Endodermal cell (in vitro differentiated cells): ENCODE results near the gene RPS6KA2. TPM values are rescaled to one million over a fixed set of nuclear protein-coding genes. Genes with fewer than 3 reads are reported as not detected.

ENCODE experiments used
- DNase-seq: peaks from one replicate; pipeline ENCODE4 v3.0.0-alpha.2; 2017
- H3K27ac ChIP-seq: 2 replicates; pipeline ENCODE4 v1.5.1; 2013; ENCODE audit warnings: mild to moderate bottlenecking, low read depth, low read length, moderate library complexity
- H3K27me3 ChIP-seq: 2 replicates; pipeline ENCODE4 v1.6.1; 2013; ENCODE audit warnings: mild to moderate bottlenecking, low read length, moderate library complexity; ENCODE audit not compliant: insufficient read depth, control insufficient read depth, poor library complexity, severe bottlenecking
- H3K36me3 ChIP-seq: 2 replicates; pipeline ENCODE4 v1.7.0; 2013; ENCODE audit warnings: mild to moderate bottlenecking, low read length, moderate library complexity; ENCODE audit not compliant: control insufficient read depth, insufficient read depth
- H3K4me1 ChIP-seq: one replicate; pipeline ENCODE4 v1.7.0; 2013; ENCODE audit warnings: low read length; ENCODE audit not compliant: control insufficient read depth, insufficient read depth
- H3K4me3 ChIP-seq: 2 replicates; pipeline ENCODE4 v1.5.1; 2013; ENCODE audit warnings: mild to moderate bottlenecking, low read length, moderate library complexity
- H3K9ac ChIP-seq: 2 replicates; pipeline ENCODE4 v1.6.1; 2013; ENCODE audit warnings: mild to moderate bottlenecking, low read length, moderate library complexity; ENCODE audit not compliant: poor library complexity, severe bottlenecking; ENCODE audit errors: extremely low read depth
- H3K9me3 ChIP-seq: 2 replicates; pipeline ENCODE4 v1.6.1; 2013; ENCODE audit warnings: mild to moderate bottlenecking, low read length, moderate library complexity; ENCODE audit not compliant: control insufficient read depth
- H3K27ac Mint-ChIP-seq: 2 replicates; pipeline ENCODE4 v1.8.0; 2020; ENCODE audit warnings: mixed read lengths
- H3K27me3 Mint-ChIP-seq: 2 replicates; pipeline ENCODE4 v1.8.0; 2021; ENCODE audit warnings: mild to moderate bottlenecking, mixed read lengths; ENCODE audit not compliant: insufficient read depth
- H3K36me3 Mint-ChIP-seq: 2 replicates; pipeline ENCODE4 v1.8.0; 2020; ENCODE audit warnings: low read depth, mixed read lengths
- H3K4me1 Mint-ChIP-seq: 2 replicates; pipeline ENCODE4 v1.8.0; 2020; ENCODE audit warnings: mixed read lengths
- H3K4me3 Mint-ChIP-seq: 2 replicates; pipeline ENCODE4 v1.8.0; 2020; ENCODE audit warnings: mild to moderate bottlenecking, moderate library complexity, mixed read lengths
- H3K9me3 Mint-ChIP-seq: 2 replicates; pipeline ENCODE4 v1.8.0; 2020; ENCODE audit warnings: mild to moderate bottlenecking, mixed read lengths
- WGBS, 2 experiments: methylation state at CpG; one replicate each; pipeline versions ENCODE4 v1.1.5 to v1.1.7; 2013; ENCODE audit warnings: missing lambda C conversion rate in 2 of 2, mixed read lengths in 1 of 2; ENCODE audit not compliant: insufficient coverage in 1 of 2, insufficient read length in 1 of 2; 5-methylcytosine and 5-hydroxymethylcytosine counted together
- total RNA-seq, 2 donors: library from RNA; stranded (reverse); fragmentation: NEBNext Ultra II Directional in 1 of 2; extraction: Animal tissue kit (Norgen Biotek cat#: 25700) in 1 of 2; gene quantifications; 2 replicates in 1 of 2; 3 replicates in 1 of 2; pipeline ENCODE4 v1.2.1, GENCODE V29; 2021
- TF ChIP-seq, protein P1 (sequence below): fragments of 200-600 bp; sonication (generic); conservative IDR thresholded peaks from 2 replicates; pipeline ENCODE4 v1.5.0; 2021; ENCODE audit warnings: antibody characterized with exemption, mild to moderate bottlenecking

RPS6KA2 gene
- total RNA-seq, 2 donors from 2014 or later: 17.9 to 23.9 TPM

- TF ChIP-seq, protein P1, sequence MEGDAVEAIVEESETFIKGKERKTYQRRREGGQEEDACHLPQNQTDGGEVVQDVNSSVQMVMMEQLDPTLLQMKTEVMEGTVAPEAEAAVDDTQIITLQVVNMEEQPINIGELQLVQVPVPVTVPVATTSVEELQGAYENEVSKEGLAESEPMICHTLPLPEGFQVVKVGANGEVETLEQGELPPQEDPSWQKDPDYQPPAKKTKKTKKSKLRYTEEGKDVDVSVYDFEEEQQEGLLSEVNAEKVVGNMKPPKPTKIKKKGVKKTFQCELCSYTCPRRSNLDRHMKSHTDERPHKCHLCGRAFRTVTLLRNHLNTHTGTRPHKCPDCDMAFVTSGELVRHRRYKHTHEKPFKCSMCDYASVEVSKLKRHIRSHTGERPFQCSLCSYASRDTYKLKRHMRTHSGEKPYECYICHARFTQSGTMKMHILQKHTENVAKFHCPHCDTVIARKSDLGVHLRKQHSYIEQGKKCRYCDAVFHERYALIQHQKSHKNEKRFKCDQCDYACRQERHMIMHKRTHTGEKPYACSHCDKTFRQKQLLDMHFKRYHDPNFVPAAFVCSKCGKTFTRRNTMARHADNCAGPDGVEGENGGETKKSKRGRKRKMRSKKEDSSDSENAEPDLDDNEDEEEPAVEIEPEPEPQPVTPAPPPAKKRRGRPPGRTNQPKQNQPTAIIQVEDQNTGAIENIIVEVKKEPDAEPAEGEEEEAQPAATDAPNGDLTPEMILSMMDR: no peak
- H3K9me3 ChIP-seq: no peaks in the 10 kb centered on the region
- Mint-ChIP-seq H3K4me1 (peaks cover 17% of the 10 kb centered on the region), H3K27me3 (peaks cover 1% of the 10 kb centered on the region), H3K36me3 (no peaks in the 10 kb centered on the region), H3K27ac (no peak overlapping the region), H3K9me3 (no peaks in the 10 kb centered on the region), H3K4me3 (no peak overlapping the region)
- no peak overlapping the region for H3K9ac ChIP-seq
- peaks cover 7% of the 10 kb centered on the region for H3K4me1 ChIP-seq
- no peak overlapping the region for H3K27ac ChIP-seq
- no peaks in the 10 kb centered on the region for H3K36me3 ChIP-seq
- WGBS, 2 experiments: 94 to 95% methylated on average over 26 to 29 of the region's 29 CpGs
- H3K4me3 ChIP-seq: no peak overlapping the region
- H3K27me3 ChIP-seq: no peaks in the 10 kb centered on the region
- DNase-seq: peak; percentile 35
These were observed 10.9 kb upstream of the RPS6KA2 start for GRCh38 chr6:166637812-166638572.

- Mint-ChIP-seq H3K4me3 (no peak overlapping the region), H3K36me3 (no peaks in the 10 kb centered on the region), H3K9me3 (no peaks in the 10 kb centered on the region), H3K27ac (peak overlapping the region; percentile 22), H3K4me1 (peaks cover 17% of the 10 kb centered on the region), H3K27me3 (peaks cover 1% of the 10 kb centered on the region)
- Histone ChIP-seq H3K27ac (no peak overlapping the region), H3K9me3 (no peaks in the 10 kb centered on the region), H3K4me1 (peaks cover 7% of the 10 kb centered on the region), H3K4me3 (no peak overlapping the region), H3K27me3 (no peaks in the 10 kb centered on the region), H3K9ac (no peak overlapping the region), H3K36me3 (no peaks in the 10 kb centered on the region)
- TF ChIP-seq, protein P1: no peak
- WGBS, 2 experiments: 92 to 97% methylated on average over 6 to 10 of the region's 10 CpGs
- DNase-seq: no peak
These were observed 9.9 kb upstream of the RPS6KA2 start for GRCh38 chr6:166636934-166637333.

DNA sequence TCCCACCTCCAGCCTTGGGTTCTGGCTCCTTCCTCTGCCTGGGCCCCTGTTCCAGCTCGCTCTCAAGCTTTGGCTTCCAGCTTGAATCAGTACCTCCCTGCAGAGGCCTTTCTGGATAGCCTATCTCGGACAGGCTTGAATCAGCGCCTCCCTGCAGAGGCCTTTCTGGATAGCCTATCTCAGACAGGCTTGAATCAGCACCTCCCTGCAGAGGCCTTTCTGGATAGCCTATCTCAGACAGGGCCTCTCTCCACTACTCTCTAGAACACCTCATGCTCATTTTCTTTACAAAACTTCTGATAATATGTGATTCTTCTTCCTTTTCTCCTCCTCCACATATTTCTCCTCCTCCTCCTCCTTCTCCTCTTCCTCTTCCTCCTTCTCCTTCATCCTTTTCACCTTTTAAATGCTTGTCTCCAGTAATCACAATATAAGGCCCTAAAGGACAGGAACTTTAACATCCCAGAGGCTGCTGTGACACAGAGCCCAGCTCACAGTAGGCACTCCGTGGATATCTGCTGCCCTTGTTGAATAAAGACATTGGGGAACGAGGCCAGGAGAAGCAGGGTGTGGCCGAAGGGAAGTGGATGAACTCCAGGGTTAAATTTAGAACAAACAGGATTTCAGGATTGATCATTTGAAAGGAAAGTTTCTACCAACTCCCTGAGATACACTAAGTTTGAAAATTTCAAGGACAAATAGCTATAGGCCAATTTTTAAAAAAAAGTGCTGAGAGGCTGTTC lies 9.3 kb upstream of the RPS6KA2 start:
- H3K36me3 Mint-ChIP-seq: no peaks in the 10 kb centered on the region
- peaks cover 7% of the 10 kb centered on the region for H3K4me1 ChIP-seq
- no peaks in the 10 kb centered on the region for H3K27me3 ChIP-seq
- DNase-seq: peak; percentile 23
- no peak overlapping the region for H3K4me3 Mint-ChIP-seq
- H3K36me3 ChIP-seq: no peaks in the 10 kb centered on the region
- no peak overlapping the region for H3K9ac ChIP-seq
- H3K4me3 ChIP-seq: no peak overlapping the region
- H3K27ac ChIP-seq: no peak overlapping the region
- no peaks in the 10 kb centered on the region for H3K9me3 ChIP-seq
- peaks cover 1% of the 10 kb centered on the region for H3K27me3 Mint-ChIP-seq
- H3K27ac Mint-ChIP-seq: no peak overlapping the region
- H3K4me1 Mint-ChIP-seq: peaks cover 17% of the 10 kb centered on the region
- TF ChIP-seq, protein P1: no peak
- 91 to 97% methylated on average over 3 to 6 of the region's 6 CpGs for WGBS, 2 experiments
- H3K9me3 Mint-ChIP-seq: no peaks in the 10 kb centered on the region
